ENCODE results near the gene SP140L.
"Not testable (repeated sequence)": the region's sequence is repeated elsewhere in the genome, so short reads cannot be mapped to it uniquely, and the experiment has no call there.

GRCh38 chr2:230343041-230343624 lies 16.1 kb downstream of the SP140L start:
- not testable (repeated sequence) for TF ChIP-seq CTCF (IDR thresholded peaks at IDR 0.05 in 8 of 11, conservative IDR thresholded peaks at IDR 0.05 in 3 of 11); POLR2AphosphoS5 (IDR thresholded peaks at IDR 0.05)
